IMR-90 (cell line): Measurements from ENCODE around the gene CNTN4. TPM values are rescaled to one million over a fixed set of nuclear protein-coding genes. Genes with fewer than 3 reads are reported as not detected.
"Not testable (repeated sequence)": the region's sequence is repeated elsewhere in the genome, so short reads cannot be mapped to it uniquely, and the experiment has no call there.

ENCODE experiments used
- ATAC-seq: fragments of 200-7000 bp; cut with Tn5 transposase; 2 replicates; pipeline ENCODE4 v1.9.1; 2020; ENCODE audit warnings: low read depth, mild to moderate bottlenecking, moderate library complexity
- BruUV-seq: library from RNA; stranded (reverse); fragments of 400-500 nt; replicated peaks from 2 replicates; lab custom pipeline; 2021; lab: Mats Ljungman, UMichigan
- CTCF ChIA-PET: fragments of 300-600 bp; formaldehyde crosslinking; extraction: SDS; loops from one replicate; lab custom pipeline; 2021; ENCODE audit warnings: antibody characterized with exemption; lab: Yijun Ruan, JAX
- POLR2A ChIA-PET: fragments of 300-600 bp; sonication (Branson Sonifier 250); formaldehyde crosslinking; loops from one replicate; lab custom pipeline; 2022; ENCODE audit warnings: antibody characterized with exemption; ENCODE audit not compliant: unreplicated experiment; lab: Charles Lee
- DNase-seq: peaks from one replicate; pipeline ENCODE4 v3.0.0; 2013
- H2AFZ ChIP-seq: replicated peaks from 2 replicates; pipeline ENCODE3; 2013; ENCODE audit warnings: low read length, mild to moderate bottlenecking; ENCODE audit not compliant: poor library complexity
- H2AK5ac ChIP-seq: 2 replicates; pipeline ENCODE4 v1.6.1; 2013; ENCODE audit warnings: low read depth, low read length, inconsistent platforms
- H2AK9ac ChIP-seq: replicated peaks from 2 replicates; pipeline ENCODE3; 2013; ENCODE audit warnings: mild to moderate bottlenecking, low read depth, low read length, moderate library complexity; ENCODE audit not compliant: poor library complexity
- H2BK120ac ChIP-seq: 2 replicates; pipeline ENCODE4 v1.6.1; 2013; ENCODE audit warnings: low read depth, low read length, inconsistent platforms
- H2BK15ac ChIP-seq: 3 replicates; pipeline ENCODE4 v1.6.1; 2013; ENCODE audit warnings: low read depth, low read length, inconsistent platforms
- H2BK20ac ChIP-seq: 2 replicates; pipeline ENCODE4 v1.6.1; 2013; ENCODE audit warnings: low read depth, mild to moderate bottlenecking, inconsistent platforms, low read length, moderate library complexity
- H2BK5ac ChIP-seq: 2 replicates; pipeline ENCODE4 v1.6.1; 2013; ENCODE audit warnings: mild to moderate bottlenecking, low read depth, low read length, inconsistent platforms; ENCODE audit not compliant: poor library complexity, severe bottlenecking
- H3K14ac ChIP-seq: replicated peaks from 2 replicates; pipeline ENCODE4 v1.6.1; 2013; ENCODE audit warnings: low read depth, low read length, inconsistent platforms
- H3K18ac ChIP-seq: 2 replicates; pipeline ENCODE4 v1.6.1; 2013; ENCODE audit warnings: low read depth, low read length, control low read depth
- H3K23ac ChIP-seq: 2 replicates; pipeline ENCODE4 v1.6.1; 2013; ENCODE audit warnings: low read depth, low read length, inconsistent platforms
- H3K27ac ChIP-seq: 2 replicates; pipeline ENCODE4 v1.5.1; 2013; ENCODE audit warnings: mild to moderate bottlenecking, control low read depth, low read length; ENCODE audit not compliant: insufficient read depth
- H3K27me3 ChIP-seq: 2 replicates; pipeline ENCODE4 v1.6.1; 2013; ENCODE audit warnings: low read length; ENCODE audit not compliant: control insufficient read depth, insufficient read depth
- H3K36me3 ChIP-seq: 2 replicates; pipeline ENCODE4 v1.6.1; 2013; ENCODE audit warnings: low read length, mixed read lengths; ENCODE audit not compliant: control insufficient read depth, insufficient read depth
- H3K4ac ChIP-seq: 2 replicates; pipeline ENCODE4 v1.6.1; 2013; ENCODE audit warnings: low read depth, low read length, inconsistent platforms
- H3K4me1 ChIP-seq: 2 replicates; pipeline ENCODE4 v1.6.1; 2013; ENCODE audit warnings: low read length, mixed read lengths; ENCODE audit not compliant: control insufficient read depth, insufficient read depth
- H3K4me2 ChIP-seq: 2 replicates; pipeline ENCODE4 v1.6.1; 2013; ENCODE audit warnings: low read depth, mild to moderate bottlenecking, control low read depth, low read length, moderate library complexity
- H3K4me3 ChIP-seq: 2 replicates; pipeline ENCODE4 v1.5.1; 2013; ENCODE audit warnings: low read depth, mild to moderate bottlenecking, control low read depth, low read length, moderate library complexity; ENCODE audit not compliant: insufficient read depth
- H3K56ac ChIP-seq: 2 replicates; pipeline ENCODE4 v1.6.1; 2013; ENCODE audit warnings: low read length, inconsistent platforms; ENCODE audit not compliant: insufficient read depth; ENCODE audit errors: extremely low read depth
- H3K79me1 ChIP-seq, 2 experiments: 2 replicates each; pipeline ENCODE4 v1.6.1; 2013; ENCODE audit warnings: low read length in 2 of 2, inconsistent platforms in 1 of 2, low read depth in 1 of 2
- H3K9ac ChIP-seq: 2 replicates; pipeline ENCODE4 v1.6.1; 2013; ENCODE audit warnings: low read depth, low read length, control low read depth
- H3K9me1 ChIP-seq: 2 replicates; pipeline ENCODE4 v1.6.1; 2013; ENCODE audit warnings: low read length, inconsistent platforms; ENCODE audit not compliant: insufficient read depth
- H3K9me3 ChIP-seq: 2 replicates; pipeline ENCODE4 v1.6.1; 2013; ENCODE audit warnings: low read length; ENCODE audit not compliant: control insufficient read depth, insufficient read depth
- H4K20me1 ChIP-seq: 2 replicates; pipeline ENCODE4 v1.6.1; 2013; ENCODE audit warnings: low read length, inconsistent platforms; ENCODE audit not compliant: insufficient read depth
- H4K5ac ChIP-seq: 2 replicates; pipeline ENCODE4 v1.6.1; 2013; ENCODE audit warnings: mild to moderate bottlenecking, low read depth, low read length, control low read depth
- H4K8ac ChIP-seq, 2 experiments: 2 replicates each; pipeline ENCODE4 v1.6.1; 2013; ENCODE audit warnings: low read depth in 2 of 2, low read length in 2 of 2, control low read depth in 1 of 2, inconsistent platforms in 1 of 2
- H4K91ac ChIP-seq: 2 replicates; pipeline ENCODE4 v1.6.1; 2013; ENCODE audit warnings: low read depth, low read length, inconsistent platforms; ENCODE audit not compliant: insufficient read depth
- WGBS, 2 experiments: methylation state at CpG; one replicate each; pipeline versions ENCODE4 v1.1.5 to v1.1.7; 2013; ENCODE audit warnings: missing lambda C conversion rate in 2 of 2; ENCODE audit not compliant: insufficient read length in 1 of 2; ENCODE audit errors: extremely low coverage in 2 of 2; 5-methylcytosine and 5-hydroxymethylcytosine counted together
- dilution Hi-C: fragments of 300-500 bp; cut with HindIII; formaldehyde crosslinking; loops from one replicate; pipeline ENCODE4 v1.14.3; 2018; ENCODE audit warnings: low sequenced_read_pairs; ENCODE audit not compliant: unreplicated experiment
- in situ Hi-C: fragments of 300-500 bp; cut with MboI; formaldehyde crosslinking; loops from 3 replicates; pipeline ENCODE4 v1.14.3; 2019; ENCODE audit warnings: low sequenced_read_pairs, inconsistent platforms, mixed read lengths
- intact Hi-C: fragments of 100-400 bp; cut with micrococcal nuclease; formaldehyde crosslinking; loops from 2 replicates; pipeline ENCODE4 v1.10.0; 2022
- polyA plus RNA-seq, 3 experiments: library from polyadenylated mRNA; depleted of rRNA; stranded (reverse); fragments of >200 nt; gene quantifications; 2 replicates each; pipeline ENCODE4 v1.2.3, GENCODE V29; 2012; ENCODE audit warnings: low replicate concordance in 1 of 3
- total RNA-seq: library from RNA; depleted of rRNA; stranded (reverse); fragments of >200 nt; gene quantifications from 2 replicates; pipeline ENCODE4 v1.2.3, GENCODE V29; 2012

Gene CNTN4
- total and polyA plus RNA-seq, 2 of the 4 experiments (the other 2 are of a cell fraction): under 0.01 TPM; not detected in 1

DNA sequence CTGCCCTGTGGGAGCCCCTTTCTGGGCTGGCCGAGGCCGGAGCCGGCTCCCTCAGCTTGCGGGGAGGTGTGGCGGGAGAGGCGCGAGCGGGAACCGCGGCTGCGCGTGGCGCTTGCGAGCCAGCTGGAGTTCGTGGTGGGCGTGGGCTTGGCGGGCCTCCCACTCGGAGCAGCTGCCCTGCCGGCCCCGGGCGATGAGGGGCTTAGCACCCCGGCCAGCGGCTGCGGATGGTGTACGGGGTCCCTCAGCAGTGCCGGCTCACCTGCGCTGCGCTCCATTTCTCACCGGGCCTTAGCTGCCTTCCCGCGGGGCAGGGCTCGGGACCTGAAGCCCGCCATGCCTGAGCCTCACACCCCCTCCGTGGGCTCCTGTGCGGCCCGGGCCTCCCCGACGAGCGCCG, 15.1 kb upstream of the CNTN4 start:
- H3K79me1 ChIP-seq, POLR2A ChIA-PET, H2BK5ac ChIP-seq, in situ Hi-C loops, H3K4me1 ChIP-seq, H2BK15ac ChIP-seq, H3K27me3 ChIP-seq, H2AK9ac ChIP-seq, H3K4ac ChIP-seq, H3K9ac ChIP-seq, H3K9me3 ChIP-seq, H3K36me3 ChIP-seq, DNase-seq, intact Hi-C loops, H2AK5ac ChIP-seq, H4K8ac ChIP-seq, H4K20me1 ChIP-seq, H3K56ac ChIP-seq, H2BK20ac ChIP-seq, BruUV-seq, ATAC-seq, H3K23ac ChIP-seq, CTCF ChIA-PET, H3K4me2 ChIP-seq, H3K9me1 ChIP-seq, dilution Hi-C loops, H3K18ac ChIP-seq, H4K5ac ChIP-seq, H2BK120ac ChIP-seq, H3K27ac ChIP-seq, H2AFZ ChIP-seq, H3K4me3 ChIP-seq, H3K14ac ChIP-seq, H4K91ac ChIP-seq: not testable (repeated sequence)
- 85% methylated on average over 22 of the region's 40 CpGs; no CpG with 5 or more reads in 1 of the 2 experiments for WGBS, 2 experiments
